GM18526 (cell line): ENCODE data around the gene ANGPTL4.

ENCODE experiments used
- POLR2A ChIP-seq: IDR thresholded peaks from 3 replicates; pipeline ENCODE4 v1.6.1; 2011; ENCODE audit not compliant: insufficient read length; ENCODE audit errors: extremely low read depth

Gene ANGPTL4

DNA sequence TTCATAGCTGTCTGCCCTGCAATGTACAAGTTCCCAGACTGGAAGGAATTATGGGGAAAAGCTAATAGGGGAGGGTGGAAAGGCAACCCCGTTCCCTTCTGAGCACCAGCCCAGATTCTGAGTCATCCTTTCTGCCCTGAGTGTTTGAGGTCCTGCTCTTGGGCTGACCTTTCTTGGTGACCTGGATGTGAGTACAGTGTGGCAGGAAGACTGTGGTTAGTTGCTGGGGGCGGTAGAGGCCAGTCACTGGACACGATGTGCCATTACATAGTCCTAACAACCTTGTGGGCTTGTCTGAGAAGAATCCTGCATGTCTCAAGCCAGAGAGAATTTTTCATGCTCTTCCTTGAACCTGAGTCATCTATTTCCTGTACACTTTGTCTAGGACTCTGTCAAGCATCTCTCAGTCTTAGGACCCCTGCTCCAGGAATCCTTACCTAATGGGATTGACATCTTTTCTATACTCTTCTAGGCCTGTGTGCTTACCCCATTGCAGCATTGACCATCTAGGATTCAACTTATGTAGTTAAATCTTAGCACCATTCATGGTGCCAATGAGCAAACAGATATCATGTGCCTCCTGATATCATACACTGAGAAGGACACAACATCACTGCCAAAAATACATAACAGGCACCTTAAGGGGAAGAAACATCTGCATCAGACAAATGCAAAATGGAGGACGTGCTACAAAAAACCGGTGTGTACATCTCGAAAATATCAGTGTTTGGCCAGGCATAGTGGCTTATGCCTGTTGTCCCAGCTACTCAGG, 8.1 kb upstream of the ANGPTL4 start:
- no peak for TF ChIP-seq POLR2A

DNA sequence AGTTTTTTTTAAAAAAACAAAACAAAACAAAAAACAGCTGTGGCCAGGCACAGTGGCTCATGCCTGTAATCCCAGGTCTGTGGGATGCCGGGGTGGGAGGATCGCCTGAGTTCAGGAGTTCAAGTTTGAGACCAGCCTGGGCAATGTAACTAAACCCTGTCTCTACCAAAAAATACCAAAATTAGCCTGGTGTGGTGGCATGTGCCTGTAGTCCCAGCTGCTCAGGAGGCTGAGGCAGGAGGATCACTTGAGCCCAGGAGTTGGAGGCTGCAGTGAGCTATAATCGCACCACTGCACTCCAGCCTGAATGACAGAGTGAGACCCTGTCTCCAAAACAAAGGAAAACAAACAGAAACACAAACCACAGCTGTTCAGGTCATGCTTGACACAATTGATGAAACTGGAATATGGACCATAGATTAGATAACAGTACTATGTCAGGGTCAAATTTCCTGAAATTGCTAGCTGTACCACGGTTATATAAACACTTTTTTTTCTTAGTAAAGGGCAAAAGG, 6.9 kb upstream of the ANGPTL4 start:
- TF ChIP-seq POLR2A: no peak

DNA sequence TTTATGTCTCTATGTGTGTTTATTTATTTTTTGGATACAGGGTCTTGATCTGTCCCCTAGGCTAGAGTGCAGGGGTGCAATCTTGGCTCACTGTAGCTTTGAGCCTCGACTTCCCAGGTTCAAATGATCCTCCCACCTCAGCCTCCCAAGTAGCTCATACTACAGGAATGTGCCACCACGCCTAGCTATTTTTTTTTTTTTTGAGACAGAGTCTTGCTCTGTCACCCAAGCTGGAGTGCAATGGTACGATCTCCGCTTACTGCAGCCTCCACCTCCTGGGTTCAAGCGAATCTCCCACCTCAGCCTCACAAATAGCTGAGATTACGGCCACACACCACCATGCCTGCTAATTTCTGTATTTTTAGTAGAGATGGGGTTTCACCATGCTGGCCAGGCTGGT, 5.0 kb upstream of the ANGPTL4 start:
- TF ChIP-seq POLR2A: no peak

DNA sequence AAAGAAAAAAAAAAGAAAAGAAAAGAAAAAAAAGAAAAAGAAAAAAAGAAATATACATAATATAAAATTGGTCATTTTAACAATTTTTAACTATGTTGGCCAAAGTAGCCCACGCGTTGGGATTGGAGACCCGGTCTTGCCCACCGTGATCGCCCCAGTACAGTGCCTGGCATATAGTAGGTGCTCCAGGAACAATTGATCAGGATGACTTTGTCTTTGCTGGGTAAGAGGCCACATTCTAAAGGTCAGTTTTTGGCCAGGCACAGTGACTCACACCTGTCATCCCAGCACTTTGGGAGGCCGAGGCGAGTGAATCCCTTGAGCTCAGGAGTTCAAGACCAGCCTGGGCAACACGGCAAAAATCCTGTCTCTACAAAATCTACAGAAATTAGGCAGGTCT, 3.8 kb upstream of the ANGPTL4 start:
- no peak for TF ChIP-seq POLR2A

DNA sequence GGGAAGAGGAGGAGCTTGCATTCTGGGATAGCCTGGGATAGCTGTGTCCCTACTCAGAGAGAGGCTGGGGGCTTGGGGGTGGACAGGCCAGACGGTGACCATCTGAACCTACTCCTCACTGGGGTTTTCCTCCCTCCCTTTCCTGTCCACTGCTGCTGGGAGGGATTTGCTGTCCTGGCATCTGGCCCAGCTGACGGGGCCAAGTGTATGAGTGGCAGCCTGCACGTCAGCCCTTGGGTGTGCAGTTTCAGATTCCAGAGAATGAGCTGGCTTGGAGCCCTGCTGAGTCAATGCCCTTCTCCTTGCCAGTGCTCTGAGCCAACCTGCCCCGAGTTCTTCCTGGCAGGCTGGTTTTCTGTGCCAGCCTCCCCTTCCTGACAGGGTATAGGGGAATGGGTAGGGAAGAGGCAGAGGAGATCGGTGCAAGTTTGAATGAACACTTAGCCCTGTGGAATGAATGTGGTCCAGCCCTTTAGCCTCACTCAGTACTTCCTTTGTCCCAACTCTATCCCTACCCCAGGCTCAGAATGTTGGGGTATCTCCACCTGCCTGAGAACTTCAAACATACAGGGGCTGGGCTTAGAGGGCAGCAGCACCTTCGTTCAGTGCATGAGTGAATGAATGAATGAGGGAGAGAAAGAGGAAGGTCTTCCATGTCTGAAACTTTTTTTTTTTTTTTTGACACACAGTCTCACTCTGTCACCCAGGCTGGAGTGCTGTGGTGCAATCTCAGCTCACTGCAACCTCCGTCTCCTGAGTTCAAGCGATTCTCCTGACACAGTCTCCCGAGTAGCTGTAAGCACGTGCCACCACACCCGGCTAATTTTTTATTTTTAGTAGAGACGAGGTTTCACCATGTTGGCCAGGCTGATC, 1.8 kb upstream of the ANGPTL4 start:
- no peak for TF ChIP-seq POLR2A

DNA sequence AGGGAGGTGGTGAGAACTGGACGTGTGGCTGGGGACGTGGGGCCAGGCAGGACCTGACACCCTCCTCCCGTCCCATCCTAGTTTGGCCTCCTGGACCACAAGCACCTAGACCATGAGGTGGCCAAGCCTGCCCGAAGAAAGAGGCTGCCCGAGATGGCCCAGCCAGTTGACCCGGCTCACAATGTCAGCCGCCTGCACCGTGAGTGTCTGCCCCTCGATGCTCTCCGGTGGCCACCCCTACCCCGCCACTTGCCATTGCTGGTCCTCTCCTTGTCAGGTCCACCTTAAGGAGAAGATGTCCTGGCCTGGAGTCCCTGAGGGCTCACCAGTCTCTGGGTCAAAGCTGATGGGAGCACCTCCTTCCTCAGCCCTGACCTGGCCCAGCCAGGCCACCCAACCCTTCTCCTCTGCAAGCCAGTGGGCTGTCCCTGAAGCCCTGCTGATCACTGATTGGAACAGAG, 2.2 kb downstream of the ANGPTL4 start:
- TF ChIP-seq POLR2A: no peak

DNA sequence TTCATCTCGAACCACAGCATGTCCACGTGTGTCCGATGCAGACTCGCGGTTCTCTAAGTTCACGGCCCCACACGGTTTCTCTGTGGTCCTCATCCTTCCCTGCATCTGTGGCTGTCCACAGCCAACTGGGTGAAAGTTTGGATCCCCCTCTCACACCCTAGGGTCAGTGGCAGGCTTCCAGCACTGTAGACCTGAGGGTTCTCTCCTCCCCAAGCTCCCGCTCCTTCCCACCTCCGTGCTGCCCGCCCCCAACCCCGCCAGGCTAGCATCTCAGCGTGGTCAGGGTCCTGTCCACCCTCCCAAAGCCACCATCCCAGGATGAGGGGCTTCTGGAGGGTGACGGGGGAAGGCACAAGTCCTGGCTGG, 3.0 kb downstream of the ANGPTL4 start:
- TF ChIP-seq POLR2A: no peak

DNA sequence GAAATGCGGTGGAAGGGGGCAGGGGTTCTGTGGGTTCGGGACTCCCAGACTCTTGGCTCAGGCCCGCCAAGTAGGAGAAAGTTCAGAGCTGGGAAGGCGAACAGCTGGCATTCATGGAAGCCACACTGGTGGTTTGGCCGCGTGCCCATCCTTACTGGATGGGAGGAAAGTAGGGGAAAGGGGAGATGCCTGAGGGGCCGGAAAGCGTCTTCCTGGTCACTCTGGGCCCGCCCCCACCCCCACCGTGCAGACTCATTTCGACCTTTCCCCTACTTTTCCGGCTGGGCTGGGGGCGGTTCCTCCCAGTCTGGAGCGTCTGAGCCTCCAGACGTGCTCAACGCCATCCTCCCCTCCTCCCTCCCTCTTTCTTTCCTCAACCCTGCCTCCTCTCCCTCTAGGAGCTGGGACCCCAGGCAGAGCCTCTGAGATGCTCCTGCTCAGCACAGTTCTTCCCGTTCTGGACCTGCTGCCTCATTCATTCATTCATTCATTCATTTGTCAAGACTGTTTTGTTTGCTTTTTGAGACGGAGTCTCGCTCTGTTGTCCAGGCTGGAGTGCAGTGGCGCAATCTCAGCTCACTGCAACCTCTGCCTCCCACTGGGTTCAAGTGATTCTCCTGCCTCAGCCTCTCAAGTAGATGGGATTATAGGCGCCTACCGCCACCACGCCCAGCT, 3.5 kb downstream of the ANGPTL4 start:
- no peak for TF ChIP-seq POLR2A

DNA sequence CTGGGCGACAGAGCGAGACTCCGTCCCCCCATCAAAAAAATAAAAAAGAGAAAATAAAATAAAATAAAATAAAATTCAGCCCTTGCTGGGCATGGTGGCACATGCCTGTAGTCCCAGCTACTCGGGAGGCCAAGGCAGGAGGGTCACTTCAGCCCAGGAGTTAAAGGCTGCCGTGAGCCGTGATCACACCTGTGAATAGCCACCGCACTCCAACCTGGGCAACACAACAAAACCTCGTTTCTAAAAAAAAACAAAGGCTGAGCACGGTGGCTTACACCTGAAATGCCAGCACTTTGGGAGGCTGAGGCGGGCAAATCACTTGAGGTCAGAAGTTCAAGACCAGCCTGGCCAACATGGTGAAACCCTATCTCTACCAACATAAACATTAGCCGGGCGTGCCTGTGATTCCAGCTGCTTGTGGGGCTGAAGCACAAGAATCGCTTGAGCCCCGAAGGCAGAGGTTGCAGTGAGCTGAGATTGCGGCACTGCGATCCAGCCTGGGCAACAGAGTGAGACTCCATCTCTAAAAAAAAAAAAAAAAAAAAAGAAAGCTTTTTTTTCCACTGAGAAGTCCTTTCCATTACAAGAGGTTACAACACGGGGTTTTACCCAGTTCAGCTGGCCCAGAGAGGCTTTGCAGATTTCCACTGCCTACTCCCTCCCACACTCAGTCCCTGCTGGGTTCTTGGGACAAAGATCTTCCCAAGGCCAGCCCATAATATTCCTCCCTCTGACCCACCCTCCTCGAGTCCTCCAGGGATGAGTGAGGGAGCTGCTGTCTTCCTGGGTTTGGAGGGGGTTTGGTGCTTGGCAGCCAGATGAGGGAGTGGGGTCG, 6.4 kb downstream of the ANGPTL4 start:
- no peak for TF ChIP-seq POLR2A

DNA sequence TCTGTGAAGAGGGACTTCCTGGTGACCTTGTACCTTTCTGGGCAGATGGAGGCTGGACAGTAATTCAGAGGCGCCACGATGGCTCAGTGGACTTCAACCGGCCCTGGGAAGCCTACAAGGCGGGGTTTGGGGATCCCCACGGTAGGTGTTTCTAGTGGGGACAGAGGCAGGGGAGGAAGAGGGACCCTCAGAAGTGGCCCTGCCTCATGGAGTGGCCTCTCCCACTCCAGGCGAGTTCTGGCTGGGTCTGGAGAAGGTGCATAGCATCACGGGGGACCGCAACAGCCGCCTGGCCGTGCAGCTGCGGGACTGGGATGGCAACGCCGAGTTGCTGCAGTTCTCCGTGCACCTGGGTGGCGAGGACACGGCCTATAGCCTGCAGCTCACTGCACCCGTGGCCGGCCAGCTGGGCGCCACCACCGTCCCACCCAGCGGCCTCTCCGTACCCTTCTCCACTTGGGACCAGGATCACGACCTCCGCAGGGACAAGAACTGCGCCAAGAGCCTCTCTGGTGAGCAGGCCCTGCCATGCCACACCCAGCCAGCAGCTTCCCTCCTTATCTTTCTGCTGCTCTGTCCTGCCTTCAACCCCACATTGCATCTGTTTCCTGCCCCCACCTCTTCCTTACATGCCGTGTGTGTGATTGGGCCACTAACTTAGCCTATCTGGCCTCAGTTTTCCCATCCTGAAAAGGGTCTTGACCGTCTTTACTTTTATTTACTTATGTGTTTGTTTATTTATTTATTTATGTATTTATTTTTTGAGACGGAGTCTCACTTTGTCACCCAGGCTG, 7.3 kb downstream of the ANGPTL4 start:
- TF ChIP-seq POLR2A: no peak

DNA sequence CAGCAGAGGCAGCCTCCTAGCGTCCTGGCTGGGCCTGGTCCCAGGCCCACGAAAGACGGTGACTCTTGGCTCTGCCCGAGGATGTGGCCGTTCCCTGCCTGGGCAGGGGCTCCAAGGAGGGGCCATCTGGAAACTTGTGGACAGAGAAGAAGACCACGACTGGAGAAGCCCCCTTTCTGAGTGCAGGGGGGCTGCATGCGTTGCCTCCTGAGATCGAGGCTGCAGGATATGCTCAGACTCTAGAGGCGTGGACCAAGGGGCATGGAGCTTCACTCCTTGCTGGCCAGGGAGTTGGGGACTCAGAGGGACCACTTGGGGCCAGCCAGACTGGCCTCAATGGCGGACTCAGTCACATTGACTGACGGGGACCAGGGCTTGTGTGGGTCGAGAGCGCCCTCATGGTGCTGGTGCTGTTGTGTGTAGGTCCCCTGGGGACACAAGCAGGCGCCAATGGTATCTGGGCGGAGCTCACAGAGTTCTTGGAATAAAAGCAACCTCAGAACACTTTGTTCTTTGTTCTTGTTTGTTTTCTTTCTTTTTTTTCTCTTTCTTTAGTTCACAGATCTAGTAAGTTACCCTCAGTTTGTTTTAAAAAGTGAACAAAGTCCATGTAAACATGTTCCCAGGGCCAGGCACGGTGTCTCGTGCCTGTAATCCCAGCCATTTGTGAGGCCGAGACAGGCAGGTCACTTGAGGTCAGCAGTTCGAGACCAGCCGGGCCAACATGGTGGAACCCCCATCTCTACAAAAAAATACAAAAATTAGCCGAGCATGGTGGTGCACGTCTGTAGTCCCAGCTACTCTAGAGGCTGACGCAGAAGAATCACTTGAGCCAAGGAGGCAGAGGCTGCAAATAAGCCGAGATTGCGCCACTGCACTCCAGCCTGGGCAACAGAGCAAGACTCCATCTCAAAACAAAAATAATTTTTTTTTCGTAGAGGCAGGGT, 10.2 kb downstream of the ANGPTL4 start:
- no peak for TF ChIP-seq POLR2A

DNA sequence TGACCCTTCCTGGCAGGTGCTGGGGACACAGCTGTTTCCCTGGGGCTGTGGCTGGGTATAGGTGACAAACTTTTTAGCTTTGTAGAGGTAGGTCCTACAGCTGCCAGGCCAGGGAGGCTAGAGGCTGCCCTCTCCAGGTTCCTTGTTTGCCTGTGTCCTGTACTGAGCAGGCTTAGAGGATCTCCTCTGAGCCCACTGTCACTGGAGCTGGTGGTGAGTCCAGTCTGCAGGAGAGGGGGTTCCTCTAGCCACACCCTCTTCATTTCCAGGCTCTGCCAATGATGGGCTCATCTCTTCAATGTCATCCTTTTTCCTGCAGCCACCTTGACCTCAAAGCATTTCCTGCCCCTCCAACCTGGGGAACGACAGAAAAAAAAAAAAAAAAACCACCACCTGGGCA, 13.6 kb downstream of the ANGPTL4 start:
- no peak for TF ChIP-seq POLR2A

DNA sequence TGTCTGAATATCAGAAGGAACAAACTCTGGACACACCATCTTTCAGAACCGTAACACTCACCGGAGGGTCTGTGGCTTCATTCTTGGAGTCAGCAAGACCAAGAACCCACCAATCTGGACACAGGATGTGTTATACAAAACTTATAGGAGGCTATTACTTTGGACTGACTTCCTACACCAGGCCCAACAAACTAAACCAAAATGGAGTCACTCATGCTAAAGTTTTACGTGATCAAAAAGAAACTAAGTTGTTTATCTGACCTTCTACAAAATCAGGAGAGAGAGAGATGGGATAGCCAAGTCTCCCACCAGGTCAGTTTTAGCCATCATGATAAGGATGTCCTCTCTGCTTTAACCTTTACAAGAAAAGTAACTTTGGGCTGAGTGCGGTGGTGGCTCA, 23.0 kb downstream of the ANGPTL4 start:
- no peak for TF ChIP-seq POLR2A
